AG04450 (cell line): ENCODE data around the gene OR1I1. TPM values are rescaled to one million over a fixed set of nuclear protein-coding genes. Genes with fewer than 3 reads are reported as not detected.

Experiments
- CTCF ChIA-PET: fragments of 300-600, 350-600 bp; formaldehyde crosslinking; extraction: SDS; loops from one replicate; lab custom pipeline; 2022; ENCODE audit warnings: antibody characterized with exemption, inconsistent platforms; lab: Charles Lee
- POLR2A ChIA-PET: fragments of 350-600 bp; formaldehyde crosslinking; extraction: SDS; loops from one replicate; lab custom pipeline; 2021; ENCODE audit warnings: antibody characterized with exemption, inconsistent platforms; lab: Yijun Ruan, JAX
- DNase-seq: peaks from one replicate; pipeline ENCODE4 v3.0.0-alpha.2; 2011; ENCODE audit warnings: low read depth, low spot score
- H3K27ac ChIP-seq: one replicate; pipeline ENCODE4 v1.5.1; 2012; ENCODE audit warnings: low read depth, low read length, control low read depth
- H3K27me3 ChIP-seq: one replicate; pipeline ENCODE4 v1.6.0; 2012; ENCODE audit warnings: low read length; ENCODE audit not compliant: control insufficient read depth, insufficient read depth
- H3K4me3 ChIP-seq: 2 replicates; pipeline ENCODE4 v1.5.1; 2011; ENCODE audit warnings: mild to moderate bottlenecking, low read depth, low read length, control low read depth
- H3K9me3 ChIP-seq: 2 replicates; pipeline ENCODE4 v1.5.1; 2012; ENCODE audit warnings: low read length; ENCODE audit not compliant: control insufficient read depth, insufficient read depth
- CTCF ChIP-seq: IDR thresholded peaks from 2 replicates; pipeline ENCODE4 v1.5.1; 2011; ENCODE audit warnings: low read depth, low read length, control low read depth, inconsistent platforms
- polyA plus RNA-seq: library from polyadenylated mRNA; depleted of rRNA; stranded (reverse); fragments of >200 nt; gene quantifications from 2 replicates; pipeline ENCODE4 v1.2.3, GENCODE V29; 2011; rRNA removed

Gene OR1I1
- polyA plus RNA-seq, 1 experiment, result not detected

- H3K27ac ChIP-seq, result no peak overlapping the region
Measured at GRCh38 chr19:15141143-15141542, 59.1 kb downstream of the OR1I1 start.

GRCh38 chr19:15142313-15142712 lies 60.3 kb downstream of the OR1I1 start:
- H3K27ac ChIP-seq, result no peak overlapping the region
- H3K27me3 ChIP-seq, result no peaks in the 10 kb centered on the region
- CTCF ChIA-PET, result no interaction called here
- no peak overlapping the region for H3K4me3 ChIP-seq
- POLR2A ChIA-PET, result no interaction called here
- DNase-seq, result no peak
- peaks cover 31% of the 10 kb centered on the region for H3K9me3 ChIP-seq
- no peak for TF ChIP-seq CTCF

More at GRCh38 chr19:15141143-15141542, 59.1 kb downstream of the OR1I1 start:
- no peak for TF ChIP-seq CTCF
- CTCF ChIA-PET, result no interaction called here
- Histone ChIP-seq H3K9me3 (peaks cover 31% of the 10 kb centered on the region), H3K27me3 (no peaks in the 10 kb centered on the region), H3K4me3 (no peak overlapping the region)
- DNase-seq, result no peak
- POLR2A ChIA-PET, result no interaction called here

Other genes with a start within 250 kb of the OR1I1 start
- gene OR7A5, start 247.0 kb upstream of the OR1I1 start, polyA plus RNA-seq, result not detected in 2 replicates
- gene OR7C1, start 247.0 kb upstream of the OR1I1 start, polyA plus RNA-seq, result not detected in 2 replicates
- not detected in 2 replicates for gene OR7A10, start 233.3 kb upstream of the OR1I1 start, polyA plus RNA-seq
- not detected in 2 replicates for gene OR7A17, start 196.1 kb upstream of the OR1I1 start, polyA plus RNA-seq
- not detected in 2 replicates for gene OR7C2, start 140.7 kb upstream of the OR1I1 start, polyA plus RNA-seq
- not detected in 2 replicates for gene SLC1A6, start 102.3 kb upstream of the OR1I1 start, polyA plus RNA-seq
- not detected in 2 replicates for gene CASP14, start 32.7 kb upstream of the OR1I1 start, polyA plus RNA-seq
- 30.3 and 42.3 TPM in 2 replicates for gene SYDE1, start 25.2 kb downstream of the OR1I1 start, polyA plus RNA-seq
- 8.8 and 10.5 TPM in 2 replicates for gene NOTCH3, start 118.8 kb downstream of the OR1I1 start, polyA plus RNA-seq
- gene EPHX3, start 150.2 kb downstream of the OR1I1 start, polyA plus RNA-seq, result not detected in 2 replicates